Stimulated activated CD8-positive, alpha-beta memory T cell treated with anti-CD3 and anti-CD28 coated beads, Interleukin-4, amount 100 ng/mL, for 4 hours (primary cell): ENCODE data around the gene GFM2.
"Not testable (repeated sequence)": the region's sequence is repeated elsewhere in the genome, so short reads cannot be mapped to it uniquely, and the experiment has no call there.

Experiments
- DNase-seq, 2 donors: peaks; one replicate each; pipeline ENCODE4 v3.0.0-alpha.2; 2020; ENCODE audit warnings: low read depth in 2 of 2, low spot score in 1 of 2

The GFM2 gene, protein sequence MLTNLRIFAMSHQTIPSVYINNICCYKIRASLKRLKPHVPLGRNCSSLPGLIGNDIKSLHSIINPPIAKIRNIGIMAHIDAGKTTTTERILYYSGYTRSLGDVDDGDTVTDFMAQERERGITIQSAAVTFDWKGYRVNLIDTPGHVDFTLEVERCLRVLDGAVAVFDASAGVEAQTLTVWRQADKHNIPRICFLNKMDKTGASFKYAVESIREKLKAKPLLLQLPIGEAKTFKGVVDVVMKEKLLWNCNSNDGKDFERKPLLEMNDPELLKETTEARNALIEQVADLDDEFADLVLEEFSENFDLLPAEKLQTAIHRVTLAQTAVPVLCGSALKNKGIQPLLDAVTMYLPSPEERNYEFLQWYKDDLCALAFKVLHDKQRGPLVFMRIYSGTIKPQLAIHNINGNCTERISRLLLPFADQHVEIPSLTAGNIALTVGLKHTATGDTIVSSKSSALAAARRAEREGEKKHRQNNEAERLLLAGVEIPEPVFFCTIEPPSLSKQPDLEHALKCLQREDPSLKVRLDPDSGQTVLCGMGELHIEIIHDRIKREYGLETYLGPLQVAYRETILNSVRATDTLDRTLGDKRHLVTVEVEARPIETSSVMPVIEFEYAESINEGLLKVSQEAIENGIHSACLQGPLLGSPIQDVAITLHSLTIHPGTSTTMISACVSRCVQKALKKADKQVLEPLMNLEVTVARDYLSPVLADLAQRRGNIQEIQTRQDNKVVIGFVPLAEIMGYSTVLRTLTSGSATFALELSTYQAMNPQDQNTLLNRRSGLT

DNA sequence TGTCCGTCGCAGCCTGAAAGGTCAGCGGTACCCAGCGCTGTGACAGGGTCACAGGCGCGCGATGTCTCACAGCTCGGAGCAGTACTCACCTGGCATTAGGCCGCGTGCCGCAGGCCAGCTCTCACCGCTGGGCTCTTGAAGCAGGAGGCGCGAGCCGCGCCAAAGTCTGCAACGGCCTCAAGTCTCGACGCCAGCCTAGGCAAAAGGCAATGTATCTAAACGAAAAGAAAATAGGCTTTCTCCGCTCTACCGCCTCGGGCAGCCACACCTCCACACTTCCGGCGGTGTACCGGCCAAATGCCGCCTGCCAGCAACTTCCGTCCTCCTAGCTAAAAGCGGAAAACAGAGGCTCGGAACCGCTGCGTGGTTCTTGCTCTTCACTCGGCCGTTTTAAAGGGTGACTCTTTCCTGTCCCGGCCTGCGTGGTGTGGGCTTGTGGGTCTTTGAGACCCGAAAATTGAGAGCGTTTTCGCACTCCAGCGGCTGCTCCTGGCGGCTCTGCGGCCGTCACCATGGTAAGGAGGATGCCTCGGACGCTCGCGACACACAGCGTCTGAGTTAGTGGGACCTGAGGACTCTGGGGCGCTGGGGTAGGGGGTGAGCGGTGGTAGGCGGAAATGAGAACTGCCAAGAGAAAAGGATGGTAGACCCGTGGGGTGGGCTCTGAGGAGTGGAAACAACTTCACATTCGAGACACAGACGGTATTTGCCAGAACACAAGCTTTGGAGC lies at the start of gene GFM2, which contains the start of gene NSA2:
TSS of gene GFM2 (minus strand) at position 269 of the 730 bp plus-strand sequence. CDS start 3,375 bp downstream, outside the sequence.
TSS of gene NSA2 (plus strand) at position 401 of the 730 bp plus-strand sequence. CDS start at position 513, 112 bp downstream.
- peak; percentile 85 to 86 for DNase-seq

- DNase-seq: no peak
Observed at GRCh38 chr5:74810915-74811314, 44.0 kb upstream of the GFM2 start.

GRCh38 chr5:74801941-74802340 lies 35.0 kb upstream of the GFM2 start:
- no peak for DNase-seq

DNA sequence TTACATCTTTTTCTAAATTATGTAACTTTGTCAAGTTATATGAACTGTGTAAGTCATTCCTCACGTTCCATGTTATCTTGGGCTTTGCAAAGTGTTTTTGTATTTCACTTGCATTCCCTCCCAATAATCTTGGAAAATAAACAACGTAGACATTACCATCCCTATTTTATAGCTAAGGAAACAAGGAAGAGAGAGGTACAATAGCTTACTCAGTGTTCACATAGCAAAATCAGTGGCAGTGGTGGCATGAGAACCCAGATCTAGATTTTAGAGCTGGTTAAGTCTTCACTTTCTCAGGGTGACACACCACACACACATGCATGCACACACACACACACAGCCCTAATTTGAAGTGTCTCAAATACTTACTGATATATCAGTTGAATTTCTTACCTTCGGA lies 34.3 kb upstream of the GFM2 start:
- no peak for DNase-seq

DNA sequence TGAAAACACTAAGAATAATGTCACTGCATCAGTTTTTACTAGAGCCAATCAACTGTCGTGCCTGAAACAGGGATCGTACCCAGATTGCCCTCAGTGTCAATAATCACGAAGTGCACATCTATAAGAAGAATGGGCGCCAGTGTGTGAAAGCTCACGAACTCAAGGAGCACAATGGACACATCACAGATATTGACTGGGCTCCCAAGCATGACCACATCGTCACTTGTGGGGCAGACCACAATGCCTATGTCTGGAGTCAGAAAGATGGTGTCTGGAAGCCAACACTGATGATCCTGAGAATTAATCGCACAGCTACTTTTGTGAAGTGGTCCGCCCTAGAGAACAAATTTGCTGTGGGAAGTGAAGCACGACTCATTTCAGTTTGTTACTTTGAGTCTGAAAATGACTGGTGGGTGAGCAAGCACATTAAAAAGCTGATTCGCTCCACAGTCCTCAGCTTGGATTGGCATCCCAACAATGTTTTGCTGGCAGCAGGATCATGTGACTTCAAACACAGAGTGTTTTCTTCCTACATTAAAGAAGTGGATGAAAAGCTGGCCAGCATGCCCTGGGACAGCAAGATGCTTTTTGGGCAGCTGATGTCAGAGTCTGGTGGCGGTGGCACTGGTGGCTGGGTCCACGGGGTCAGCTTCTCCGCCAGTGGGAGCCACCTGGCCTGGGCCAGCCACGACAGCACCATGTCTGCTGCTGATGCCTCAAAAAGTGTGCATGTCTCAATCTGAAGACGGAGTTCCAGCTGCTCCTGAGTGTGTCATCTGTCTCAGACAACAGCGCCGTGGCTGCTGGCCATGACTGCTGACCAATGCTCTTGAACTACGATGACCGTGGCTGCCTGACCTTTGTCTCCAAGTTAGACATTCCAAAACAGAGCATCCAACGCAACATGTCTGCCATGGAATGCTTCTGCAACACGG lies 32.3 kb upstream of the GFM2 start:
- no peak for DNase-seq

GRCh38 chr5:74791669-74792068 lies 24.8 kb upstream of the GFM2 start:
- DNase-seq: not testable (repeated sequence)

DNA sequence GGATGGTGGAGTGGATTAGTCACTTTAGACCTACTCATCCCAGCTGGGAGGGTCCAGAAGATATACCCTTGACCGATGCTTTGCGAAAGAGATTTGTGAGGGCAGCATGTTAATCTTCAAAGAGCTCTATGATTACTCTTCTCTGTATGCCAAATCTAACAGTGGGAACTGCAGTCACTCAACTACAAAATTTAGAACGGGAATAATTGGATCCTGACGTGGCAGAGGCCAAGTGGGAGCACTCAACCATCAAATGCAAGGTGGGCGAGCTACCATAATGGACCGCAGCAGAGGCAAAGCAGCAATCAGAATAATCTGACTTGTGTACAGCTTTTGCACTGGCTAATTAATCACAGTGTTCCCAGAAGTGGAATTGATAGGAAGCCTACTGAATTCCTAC lies 20.5 kb upstream of the GFM2 start:
- no peak for DNase-seq

GRCh38 chr5:74786851-74787250 lies 19.9 kb upstream of the GFM2 start:
- DNase-seq: no peak

DNA sequence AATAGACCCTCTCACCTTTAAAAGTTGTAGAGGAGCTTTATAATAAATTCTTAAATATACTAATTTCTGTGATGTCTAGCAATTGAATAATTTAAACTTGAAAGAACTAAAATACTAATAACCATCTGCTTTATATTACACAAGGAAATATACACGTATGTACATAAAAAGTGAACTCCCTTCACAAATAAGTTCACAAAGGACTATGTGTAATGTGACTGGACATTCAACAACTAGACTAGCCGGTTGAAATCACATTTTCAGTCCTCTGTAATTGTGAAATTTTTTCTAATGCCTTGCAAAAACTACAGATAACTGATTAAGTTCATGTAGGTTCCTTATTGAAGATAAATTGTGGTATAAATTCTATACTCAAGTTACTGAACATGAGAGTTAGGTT lies 11.7 kb upstream of the GFM2 start:
- DNase-seq: no peak

DNA sequence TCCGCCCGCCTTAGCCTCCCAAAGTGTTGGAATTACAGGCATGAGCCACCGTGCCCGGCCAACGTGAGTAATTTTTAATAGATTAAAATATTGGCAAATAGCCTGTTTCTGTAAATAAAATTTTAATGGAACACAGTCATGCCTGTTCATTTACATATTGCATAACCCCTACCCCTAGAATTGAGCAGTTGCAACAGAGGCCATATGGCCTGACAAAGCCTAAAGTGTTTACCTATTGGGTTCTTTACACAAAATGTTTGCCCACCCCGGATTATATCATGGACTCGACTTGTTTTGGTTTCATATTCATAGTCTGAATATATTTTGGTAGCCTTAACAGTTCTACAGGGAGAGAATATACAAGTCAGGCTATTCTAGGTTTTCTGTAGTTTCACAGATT lies 5.4 kb upstream of the GFM2 start:
- DNase-seq: no peak

DNA sequence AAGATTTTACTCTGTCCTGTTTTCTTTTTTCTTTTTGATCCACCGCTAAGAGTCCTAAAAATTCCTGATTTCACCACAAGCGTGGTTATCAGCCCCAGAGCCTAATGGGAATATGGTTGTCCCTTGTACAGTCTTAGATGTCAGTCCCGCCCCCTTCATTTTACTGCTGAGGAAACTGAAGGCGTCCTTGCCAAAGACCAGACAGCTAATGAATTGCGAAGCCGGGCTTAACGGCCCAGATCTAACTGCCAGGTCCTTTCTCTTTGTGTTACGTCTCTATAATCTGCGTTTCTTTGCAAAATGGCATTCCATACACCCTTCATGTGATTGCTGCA lies 629 bp upstream of the GFM2 start:
- no peak for DNase-seq

DNA sequence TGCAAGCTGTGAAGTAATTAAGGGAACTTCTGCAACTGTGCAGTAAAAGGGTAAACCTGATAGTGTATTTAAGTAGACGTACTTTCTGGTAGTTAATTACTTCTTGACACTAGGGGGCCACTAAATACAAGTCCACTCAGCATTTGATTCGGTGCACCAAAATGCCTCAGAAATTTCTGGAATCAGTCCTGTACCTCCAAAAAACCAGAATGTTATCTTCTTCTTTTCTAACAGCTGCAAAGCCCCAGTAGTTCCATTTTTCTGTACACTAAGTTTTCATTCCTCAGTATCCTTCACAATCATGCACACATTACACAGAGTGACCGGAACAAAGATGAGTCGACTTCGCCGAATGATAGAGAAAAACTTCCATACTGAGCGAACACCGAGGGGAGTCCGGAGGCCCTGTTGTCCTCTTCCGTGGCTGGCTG lies 484 bp downstream of the GFM2 start:
- no peak for DNase-seq

DNA sequence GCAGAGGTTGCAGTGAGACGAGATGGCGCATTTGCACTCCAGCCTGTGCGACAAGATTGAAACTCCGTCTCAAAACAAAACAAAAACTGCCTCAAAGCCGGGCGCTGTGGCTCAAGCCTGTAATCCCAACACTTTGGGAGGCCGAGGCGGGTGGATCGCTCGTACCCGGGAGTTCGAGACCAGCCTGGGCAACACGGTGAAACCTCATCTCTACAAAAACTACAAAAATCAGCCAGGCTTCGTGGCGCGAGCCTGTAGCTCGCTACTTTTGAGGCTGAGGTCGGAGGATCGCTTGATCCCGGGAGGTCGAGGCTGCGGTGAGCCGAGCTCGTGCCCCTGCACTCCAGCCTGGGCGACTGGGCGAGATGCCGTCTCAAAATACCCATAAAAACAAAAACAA lies 988 bp downstream of the GFM2 start:
- DNase-seq: no peak

- no peak for DNase-seq
Observed at GRCh38 chr5:74765201-74765600, 1.7 kb downstream of the GFM2 start.

- no peak for DNase-seq
Observed at GRCh38 chr5:74763504-74763903, 3.4 kb downstream of the GFM2 start.

DNA sequence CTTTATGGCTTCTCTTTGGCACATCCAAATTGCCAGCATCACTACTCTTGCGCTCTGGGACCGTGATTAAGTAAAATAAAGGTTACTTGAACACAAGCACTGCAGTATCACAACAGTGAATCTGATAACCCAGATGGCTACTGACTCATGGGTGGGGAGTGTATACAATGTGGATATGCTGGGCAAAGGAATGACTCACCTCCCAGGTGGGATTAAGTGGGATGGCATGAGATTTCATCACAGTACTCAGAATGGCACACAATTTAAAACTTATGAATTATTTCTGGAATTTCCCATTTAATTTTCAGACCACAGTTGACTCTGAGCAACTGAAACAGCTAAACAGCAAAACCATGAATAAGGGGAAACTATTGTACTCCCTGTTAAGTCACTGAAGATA lies 4.3 kb downstream of the GFM2 start:
- DNase-seq: no peak

DNA sequence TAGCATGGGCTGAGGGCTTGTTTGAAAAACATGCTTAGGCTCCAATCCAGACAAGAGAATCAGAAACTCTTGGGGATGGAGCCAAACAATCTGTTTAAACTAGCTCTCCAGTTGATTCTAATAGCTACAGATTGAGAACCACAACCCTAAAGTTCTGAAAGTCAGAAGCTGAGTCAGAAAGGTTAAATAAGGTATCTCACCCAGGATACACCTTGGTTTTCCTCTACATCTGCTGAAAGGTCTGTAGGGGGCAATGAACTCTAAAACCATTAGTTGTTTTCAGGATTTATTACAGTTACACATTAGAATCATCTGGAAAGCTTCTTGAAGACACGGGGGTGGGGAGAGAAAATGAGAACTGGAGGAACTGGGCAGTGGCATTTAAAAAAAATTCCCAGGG lies 5.7 kb downstream of the GFM2 start:
- no peak for DNase-seq

DNA sequence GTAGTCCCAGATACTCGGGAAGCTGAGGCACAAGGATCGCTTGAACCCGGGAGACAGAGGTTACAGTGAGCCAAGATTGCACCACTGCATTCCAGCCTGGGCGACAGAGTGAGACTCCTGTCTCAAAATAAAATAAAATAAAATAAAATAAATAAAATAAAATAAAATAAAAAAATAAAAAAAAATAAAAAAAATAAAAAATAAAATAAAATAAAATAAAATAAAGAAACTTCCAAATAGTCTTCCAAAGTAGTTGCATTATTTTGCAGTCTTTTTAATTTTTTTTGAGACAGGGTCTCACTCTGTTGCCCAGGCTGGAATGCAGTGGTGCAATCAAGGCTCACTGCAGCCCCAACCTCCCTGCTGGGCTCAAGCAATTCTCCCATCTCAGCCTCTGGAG lies 18.2 kb downstream of the GFM2 start:
- not testable (repeated sequence) for DNase-seq

- DNase-seq: no peak
Observed at GRCh38 chr5:74738406-74738805, 28.5 kb downstream of the GFM2 start.

GRCh38 chr5:74736759-74737158 lies 30.2 kb downstream of the GFM2 start:
- no peak for DNase-seq

DNA sequence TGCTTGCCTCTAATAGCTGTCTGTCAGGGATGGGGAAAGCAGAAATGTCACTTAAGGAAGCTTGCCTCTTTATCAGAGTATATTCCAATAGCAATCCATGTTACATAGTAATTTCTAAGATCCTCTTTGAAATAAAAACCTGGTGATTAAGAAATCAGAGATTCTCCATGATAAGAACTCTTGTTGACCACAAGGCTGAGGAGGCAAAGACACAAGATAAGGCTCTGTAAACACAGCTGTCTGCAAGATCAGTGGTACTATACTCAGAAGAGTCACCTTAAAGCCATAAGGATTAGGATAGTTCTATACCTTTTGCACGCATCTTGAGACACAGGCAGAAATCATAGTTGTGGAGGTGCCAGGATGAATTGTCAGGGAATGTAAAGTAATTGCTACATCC lies 41.6 kb downstream of the GFM2 start:
- DNase-seq: no peak
